HG03045 (cell line): ENCODE data around the gene ISM1.

ENCODE experiments used
- ATAC-seq: cut with Tn5 transposase; IDR thresholded peaks from one replicate; pipeline ENCODE4 v1.9.1; 2021; ENCODE audit warnings: mild to moderate bottlenecking, moderate library complexity; ENCODE audit not compliant: unreplicated experiment

ISM1 gene

DNA sequence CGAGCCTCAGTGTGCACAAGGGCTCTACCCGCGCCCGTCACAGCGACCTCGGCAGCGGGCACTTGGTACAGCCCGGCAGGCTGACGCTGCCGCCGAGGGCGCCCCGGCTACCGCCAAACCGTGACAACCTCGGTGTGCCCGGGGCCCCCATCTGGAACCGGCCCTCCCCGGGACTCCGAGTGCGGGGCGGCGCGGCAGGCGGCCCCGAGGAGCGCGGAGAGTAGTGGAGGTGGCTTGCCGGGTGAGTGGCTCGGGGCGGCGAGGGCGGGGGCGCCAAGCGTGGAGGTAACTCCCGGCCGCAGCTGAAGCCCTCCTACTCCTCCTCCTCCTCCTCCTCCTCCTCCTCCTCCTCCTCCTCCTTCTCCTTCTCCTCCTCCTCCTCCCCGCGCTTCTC lies at the start of gene ISM1:
Gene ISM1, plus strand, starts transcription at position 371 of the 394 bp plus-strand sequence. CDS start 503 bp downstream, outside the sequence.
- no peak for ATAC-seq

DNA sequence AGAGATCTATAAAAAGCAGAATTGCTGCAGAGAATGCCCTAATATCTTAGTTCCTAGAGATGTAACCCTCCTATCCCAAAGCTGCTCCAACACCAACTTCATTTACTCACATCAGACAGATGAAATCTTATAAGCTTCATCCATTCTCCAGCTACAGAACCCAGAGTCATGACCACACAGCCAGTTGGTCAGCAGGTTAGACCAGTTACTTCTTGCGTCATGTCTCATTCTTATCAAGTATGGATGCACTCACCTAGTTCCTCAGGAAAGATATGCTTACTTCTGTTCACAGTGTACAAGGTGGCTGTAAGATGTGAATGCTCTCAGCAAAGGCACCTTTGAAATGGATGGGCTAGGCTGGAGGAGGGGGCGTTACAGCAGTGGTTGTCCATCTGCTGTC lies 47.9 kb upstream of the ISM1 start:
- ATAC-seq, result no peak

DNA sequence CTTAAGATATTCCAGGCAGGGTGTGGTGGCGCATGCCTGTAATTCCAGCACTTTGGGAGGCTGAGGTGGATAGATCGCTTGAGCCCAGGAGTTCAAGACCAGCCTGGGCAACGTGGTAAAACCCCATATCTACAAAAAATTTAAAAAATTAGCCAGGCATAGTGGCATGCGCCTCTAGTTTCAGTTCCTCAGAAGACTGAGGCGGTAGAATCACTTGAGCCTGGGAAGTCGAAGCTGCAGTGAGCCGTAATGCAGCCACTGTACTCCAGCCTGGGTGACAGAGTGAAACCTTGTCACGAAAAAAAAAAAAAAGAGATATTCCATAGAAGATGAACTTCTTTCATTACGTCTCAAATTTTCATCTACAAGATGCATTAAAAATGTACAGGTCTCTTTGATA lies 46.7 kb upstream of the ISM1 start:
- ATAC-seq, result no peak

DNA sequence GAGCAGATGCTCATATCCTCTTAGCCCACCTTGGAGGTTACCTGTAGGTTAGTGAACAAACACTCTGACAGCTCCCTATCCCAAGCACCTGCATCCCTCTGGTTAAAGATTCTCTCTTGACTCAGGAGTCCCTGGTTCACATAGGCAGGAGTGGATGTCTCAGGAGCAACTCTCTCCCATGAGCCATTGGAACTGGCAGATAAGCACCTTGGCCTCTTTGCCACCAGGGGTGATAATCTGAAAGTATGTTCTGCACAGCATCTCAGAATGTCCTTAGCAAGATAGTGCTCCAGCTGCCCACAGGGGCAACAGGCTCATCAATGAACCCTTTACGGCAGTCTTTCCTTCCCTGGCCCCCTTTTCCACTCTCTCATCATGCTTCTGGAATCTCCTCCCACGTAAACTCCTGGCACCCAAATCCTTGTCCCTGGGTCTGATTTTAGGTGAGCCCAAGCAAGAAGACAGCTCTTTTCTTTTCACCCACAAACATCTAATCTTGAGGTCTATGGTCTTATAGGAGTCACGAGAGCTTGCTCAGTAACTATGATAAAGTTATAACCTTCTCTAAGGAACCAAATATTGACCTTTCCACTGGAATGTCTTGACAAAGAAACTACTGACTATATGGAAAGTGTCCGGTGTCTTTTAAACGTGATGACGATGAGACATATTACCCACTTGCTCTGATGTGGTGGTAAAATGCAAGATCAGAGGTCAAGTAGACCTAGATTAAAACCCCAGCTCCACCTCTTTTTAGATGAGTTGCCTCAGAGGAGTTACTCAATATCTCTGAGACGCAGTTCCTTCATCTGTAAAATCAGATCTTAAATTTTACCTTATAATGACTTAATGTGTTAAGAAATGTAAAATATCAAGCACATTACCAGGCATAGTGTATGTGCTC lies 39.8 kb upstream of the ISM1 start:
- no peak for ATAC-seq

DNA sequence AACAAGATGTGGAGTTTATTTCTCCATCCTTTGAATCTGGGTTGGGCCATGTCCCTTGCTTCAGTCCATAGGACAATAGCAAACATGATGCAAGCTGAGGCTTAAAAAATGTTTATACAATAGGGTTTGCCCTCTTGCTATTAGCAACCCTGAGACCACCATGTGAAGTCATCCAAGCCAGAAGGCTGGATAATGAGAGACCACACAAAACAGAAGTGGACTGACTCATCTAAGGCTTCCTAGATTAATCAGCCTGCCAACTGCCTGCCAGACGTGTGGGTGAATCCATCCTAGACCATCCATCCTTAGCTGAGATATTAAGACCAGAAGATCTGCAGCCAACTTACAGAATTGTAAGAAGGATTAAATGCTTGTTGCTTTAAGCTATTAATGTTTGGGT lies 38.1 kb upstream of the ISM1 start:
- ATAC-seq, result no peak

DNA sequence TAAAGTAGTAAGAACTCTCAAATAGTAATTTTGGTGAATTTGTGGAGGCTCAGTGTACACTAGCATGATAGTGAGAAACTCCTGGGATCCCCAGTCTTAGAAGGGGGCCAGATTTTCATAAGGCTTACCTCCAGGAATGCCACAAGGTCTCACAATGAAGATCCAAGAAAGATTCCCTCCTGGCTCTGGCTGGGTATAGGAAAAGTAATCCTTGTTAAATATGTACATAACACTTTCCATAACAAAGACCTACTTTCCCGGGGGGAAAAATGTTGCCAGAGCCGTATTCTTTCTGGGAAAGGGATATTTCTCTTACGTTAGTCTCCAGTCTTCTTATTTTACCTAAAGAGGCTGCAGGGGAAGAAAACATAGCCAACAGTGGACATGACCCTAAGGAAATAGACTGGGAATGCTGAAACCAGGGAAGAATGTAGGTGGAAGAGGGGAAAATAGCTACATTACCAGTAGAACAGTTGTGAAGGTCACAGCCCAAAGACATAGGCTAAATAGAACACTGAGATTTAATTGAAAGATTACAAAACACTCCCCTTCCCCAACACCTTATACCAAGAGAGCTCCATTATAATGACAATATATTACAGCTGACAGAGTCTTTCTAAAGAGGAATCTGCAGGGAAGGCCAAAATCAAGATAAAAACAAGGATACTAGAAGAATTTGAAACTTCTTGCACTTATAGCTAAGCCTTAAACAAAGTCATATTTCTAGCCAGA lies 34.9 kb upstream of the ISM1 start:
- no peak for ATAC-seq

DNA sequence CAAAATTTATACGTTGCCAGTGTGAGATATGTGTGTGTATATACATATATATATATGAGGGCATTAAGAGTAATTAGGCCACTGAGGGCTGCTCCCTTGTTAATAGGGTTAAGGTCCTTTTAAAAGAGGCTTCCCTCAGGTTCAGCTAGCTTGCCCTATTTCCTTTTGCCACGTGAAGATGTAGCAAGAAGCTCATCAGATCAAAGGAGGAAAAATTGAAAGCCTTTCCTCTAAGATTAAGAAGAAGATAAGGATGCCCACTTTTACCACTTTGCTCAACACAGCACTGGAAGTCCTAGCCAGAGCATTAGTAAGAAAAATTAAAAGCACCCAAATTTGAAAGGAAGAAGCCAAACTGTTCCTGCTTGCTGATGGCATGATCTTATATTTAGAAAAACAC lies 33.2 kb upstream of the ISM1 start:
- no peak for ATAC-seq

DNA sequence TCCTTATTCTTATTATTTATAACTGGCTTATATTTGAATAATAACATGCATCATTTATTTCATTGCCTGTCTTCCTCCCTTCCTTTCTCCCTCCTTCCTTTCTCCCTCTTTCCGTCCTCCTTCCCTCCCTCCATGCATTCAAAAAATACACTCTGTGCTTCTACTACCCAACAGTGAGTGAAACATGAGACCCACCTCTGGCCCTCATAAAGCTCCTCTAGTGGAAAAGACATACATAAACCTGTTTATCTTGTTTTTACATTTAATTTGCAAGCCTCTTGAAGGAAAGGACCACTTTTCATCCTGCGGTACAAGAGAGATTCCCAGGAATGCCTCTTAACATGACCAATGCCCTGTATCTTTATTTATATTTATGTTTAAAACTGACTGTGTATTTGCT lies 21.8 kb upstream of the ISM1 start:
- ATAC-seq, result no peak

DNA sequence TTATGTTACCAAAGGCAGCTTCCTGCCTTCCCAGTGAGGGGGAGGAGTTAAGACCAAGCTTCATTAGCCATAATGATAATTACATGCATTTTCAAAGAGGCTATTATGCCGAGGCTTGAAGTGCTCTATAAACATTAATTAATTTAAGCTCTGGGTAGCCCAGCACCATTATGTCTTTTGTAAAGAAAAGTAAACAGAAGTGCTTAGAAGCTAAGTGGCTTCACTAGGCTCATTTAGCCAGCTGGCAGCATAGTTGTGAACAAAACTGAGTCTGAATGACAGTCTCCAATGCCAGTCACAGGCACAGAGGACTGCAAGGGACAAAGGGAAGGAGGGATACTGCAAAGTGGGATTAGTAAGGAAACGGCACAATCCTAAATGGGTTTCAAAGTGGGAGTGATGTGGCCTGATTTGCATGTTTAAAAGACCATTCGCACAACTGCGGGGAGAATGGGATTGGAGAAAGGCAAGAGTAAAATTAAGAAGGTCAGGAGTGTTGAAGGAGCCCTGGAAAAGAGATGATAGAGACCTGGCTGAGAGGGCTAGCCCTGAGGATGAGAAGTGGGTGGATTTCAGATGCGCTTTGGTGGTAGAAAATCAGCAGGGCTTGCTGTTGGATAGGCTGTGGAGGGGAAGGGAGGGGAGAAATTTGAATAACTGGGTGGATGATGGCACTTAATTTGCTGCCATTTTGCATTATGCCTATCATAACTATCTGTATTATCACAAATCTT lies 20.1 kb upstream of the ISM1 start:
- ATAC-seq, result no peak

DNA sequence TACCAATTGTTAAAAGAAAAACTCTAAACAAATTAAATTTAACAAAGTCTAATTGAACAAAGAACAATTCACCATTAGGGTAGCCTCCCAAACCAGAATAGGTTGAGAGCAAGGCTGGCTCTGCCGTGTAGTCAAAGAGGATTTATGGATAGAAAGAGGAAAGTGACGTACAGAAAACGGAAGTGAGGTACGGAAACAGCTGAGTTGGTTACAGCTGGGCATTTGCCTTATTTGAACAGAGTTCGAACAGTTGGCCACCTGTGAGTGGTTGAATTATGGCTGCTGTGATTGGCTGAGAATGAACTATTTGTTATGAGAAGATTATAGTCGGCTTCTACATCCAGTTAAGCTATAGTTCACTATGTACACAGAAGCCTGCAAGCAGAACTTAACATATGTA lies 18.5 kb upstream of the ISM1 start:
- no peak for ATAC-seq

DNA sequence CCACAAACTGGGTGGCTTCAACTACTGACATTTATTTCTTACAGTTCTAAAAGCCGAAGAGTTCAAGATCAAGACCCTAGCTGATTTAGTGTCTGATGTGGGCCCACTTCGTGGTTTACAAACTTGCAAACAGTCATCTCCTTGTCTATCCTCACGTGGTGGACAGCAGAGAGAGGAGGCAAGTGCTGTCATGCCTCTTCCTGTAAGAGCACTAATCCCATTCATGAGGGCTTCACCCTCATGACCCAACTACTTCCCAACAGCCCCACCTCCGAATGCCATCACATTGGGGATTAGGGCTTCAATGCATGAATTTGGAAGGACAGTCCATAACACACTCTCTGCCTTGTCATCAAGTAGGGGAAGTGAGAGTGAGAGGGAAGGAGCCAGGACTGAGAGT lies 15.6 kb upstream of the ISM1 start:
- ATAC-seq, result no peak

DNA sequence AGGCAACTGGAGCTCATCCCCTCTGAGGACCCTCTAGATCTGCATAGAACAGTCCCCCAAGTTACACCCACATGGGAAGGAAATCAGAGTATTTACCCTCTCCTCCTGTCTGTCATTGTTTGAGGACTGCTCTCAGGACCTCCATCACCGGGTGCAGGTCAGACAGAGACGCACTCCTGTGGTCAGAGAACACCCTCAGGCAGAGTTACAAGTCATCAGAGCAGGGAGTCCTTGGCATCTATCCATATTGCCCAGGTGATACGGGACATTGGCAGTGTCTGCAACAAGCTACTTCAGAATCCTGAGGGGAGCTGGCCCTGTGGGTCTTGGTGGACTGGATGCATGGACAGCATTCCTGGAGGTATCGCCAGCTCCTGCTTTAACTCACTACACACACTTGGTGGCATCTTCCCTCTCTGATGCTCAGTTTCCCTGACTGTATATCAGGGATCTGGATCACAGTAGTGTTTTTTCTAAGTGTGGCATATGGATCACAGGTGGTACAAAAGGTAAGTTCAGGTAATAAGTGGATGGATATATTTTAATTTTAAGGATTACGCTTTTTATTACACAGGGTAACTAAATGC lies 15.1 kb upstream of the ISM1 start:
- ATAC-seq, result no peak

DNA sequence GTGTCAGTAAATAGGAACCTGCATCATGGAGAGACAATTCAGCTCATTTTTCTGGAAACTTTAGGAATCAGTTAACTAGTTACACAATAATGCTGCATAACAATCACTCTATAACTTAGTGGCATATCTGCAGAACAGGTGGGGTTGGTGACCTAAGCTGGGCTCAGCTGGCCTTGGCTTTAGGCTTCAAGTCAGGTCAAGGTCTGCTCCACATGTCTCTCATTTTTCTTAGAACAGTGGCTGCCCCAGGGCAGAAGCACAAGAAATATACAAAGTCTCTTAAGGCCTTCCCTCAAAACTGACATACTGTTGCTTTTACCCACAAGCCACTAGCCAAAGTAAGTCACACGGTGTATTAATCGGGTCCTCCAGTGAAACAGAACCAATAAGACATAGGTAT lies 14.1 kb upstream of the ISM1 start:
- ATAC-seq, result no peak

DNA sequence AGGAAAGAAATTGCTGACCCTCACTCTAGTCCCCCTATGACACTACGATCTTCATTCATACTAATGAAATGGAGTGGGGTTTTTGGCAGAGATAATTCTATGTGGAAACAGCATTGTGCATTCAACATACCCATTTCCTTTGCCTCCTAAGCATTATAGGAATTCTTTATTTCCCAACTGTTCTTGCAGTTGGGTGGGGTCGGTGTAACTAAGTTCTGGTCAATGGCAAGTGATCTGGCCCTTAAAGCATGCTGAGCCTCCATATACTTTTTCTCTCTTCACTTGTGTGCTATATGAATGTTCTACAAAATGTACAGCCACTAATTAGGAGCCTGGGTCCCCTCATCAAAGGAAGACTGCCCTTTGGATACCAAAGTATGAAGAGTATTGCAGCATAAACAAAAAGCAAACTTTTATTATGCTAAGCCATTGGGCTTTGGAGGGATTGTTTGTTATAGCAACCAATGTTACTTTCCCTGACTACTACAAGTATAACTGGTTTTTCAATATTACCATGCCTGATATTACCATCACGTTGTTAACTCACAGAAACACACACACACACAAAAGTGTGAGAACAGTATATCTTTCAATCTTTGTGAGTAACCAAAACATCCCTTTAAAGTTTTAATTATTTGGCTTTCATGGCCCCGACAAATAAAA lies 9.0 kb upstream of the ISM1 start:
- no peak for ATAC-seq

DNA sequence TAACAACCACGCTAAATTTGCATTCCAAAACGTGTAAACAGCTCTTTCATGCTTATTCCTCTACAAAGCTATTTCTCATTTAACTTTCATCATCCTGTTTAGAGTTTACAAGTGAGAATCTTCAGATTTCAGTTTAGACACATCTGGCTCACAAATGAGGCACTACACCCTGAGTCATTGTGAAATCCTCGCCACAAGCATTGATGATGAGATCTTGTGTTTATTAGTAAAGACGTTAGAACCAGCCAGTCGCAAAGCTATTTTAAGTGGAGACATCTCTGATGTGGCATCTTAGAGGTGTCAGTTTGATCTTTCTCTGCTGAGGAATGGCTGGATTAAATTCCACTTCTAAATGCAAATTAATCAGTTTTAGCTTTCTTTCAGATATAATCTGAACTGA lies 8.3 kb upstream of the ISM1 start:
- ATAC-seq, result no peak

DNA sequence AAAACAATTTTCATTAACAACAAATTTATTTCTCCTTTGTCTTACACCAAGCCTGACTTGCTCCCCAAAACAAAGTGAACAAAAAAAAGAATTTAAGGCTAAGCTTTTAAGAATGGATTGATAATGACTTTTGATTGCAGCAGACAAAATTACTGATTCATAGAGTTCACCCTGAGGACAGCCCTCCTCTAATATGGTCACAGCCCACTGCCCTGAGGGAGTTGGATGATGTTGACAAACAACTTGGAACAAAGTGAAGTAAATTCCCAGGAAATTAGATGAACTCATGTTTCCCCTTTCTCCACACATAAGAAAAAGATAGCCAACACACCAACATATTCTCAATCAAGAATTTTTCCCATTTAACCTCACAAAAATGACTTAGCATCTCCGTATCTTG lies 7.7 kb upstream of the ISM1 start:
- ATAC-seq, result no peak

DNA sequence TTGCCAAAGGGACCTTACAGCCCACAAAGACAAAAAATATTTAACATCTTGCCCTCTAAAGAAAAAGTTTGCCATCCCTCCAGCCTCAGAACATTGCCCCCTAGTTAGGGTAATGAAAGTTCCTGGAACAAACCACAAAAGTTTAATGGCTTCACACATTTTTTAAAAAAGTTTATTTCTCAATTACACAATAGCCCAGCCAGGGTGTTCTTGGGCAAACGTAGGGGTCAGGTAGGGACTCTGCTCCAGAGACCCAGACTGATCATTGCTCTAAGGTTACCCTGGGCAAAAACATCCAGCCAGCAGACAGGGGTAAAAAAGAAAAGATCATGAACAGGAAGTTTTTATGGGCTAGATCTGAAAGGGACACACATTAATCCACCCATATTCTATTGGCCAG lies 4.5 kb upstream of the ISM1 start:
- no peak for ATAC-seq

DNA sequence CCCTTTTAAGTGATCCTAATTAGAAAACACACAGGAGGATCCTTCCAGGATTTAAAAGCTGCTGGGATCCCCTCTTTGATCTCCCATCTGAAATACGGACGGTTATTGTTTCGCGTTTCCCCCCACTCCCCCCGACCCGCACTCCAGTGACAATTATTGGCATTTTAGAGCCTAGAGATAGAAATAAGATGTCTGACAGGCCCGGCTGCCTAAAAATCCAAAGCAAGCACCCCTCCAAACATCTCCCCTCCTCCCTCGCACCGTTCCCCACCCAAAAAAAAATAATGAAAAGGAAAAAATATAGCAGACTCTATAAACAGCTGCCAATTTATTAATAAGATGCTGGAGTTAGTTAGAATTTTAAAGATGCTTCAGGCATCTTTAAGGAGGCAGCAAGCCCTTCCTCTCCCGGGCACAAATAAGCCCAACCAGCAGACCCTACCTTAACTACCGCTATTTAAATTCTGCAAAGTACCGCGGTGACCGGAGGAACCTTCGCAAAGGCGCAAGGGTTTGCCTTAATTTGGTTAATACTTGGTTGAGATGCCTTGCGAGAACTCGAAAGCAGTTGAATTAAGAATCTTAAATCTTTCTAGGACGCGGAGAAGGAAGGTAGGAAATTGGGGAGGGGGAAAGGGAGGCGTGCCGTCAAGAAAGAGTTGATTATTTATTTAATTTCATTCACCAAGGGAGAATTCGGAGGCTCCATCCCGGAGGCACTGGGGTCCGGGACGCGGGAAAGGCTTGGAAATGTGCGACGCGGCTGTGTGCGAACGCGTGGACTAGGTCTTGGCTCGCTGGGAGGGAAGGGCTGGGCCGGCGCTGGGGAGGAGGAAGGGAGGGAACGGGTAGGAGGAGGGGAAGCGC lies 1.5 kb upstream of the ISM1 start:
- ATAC-seq, result no peak

DNA sequence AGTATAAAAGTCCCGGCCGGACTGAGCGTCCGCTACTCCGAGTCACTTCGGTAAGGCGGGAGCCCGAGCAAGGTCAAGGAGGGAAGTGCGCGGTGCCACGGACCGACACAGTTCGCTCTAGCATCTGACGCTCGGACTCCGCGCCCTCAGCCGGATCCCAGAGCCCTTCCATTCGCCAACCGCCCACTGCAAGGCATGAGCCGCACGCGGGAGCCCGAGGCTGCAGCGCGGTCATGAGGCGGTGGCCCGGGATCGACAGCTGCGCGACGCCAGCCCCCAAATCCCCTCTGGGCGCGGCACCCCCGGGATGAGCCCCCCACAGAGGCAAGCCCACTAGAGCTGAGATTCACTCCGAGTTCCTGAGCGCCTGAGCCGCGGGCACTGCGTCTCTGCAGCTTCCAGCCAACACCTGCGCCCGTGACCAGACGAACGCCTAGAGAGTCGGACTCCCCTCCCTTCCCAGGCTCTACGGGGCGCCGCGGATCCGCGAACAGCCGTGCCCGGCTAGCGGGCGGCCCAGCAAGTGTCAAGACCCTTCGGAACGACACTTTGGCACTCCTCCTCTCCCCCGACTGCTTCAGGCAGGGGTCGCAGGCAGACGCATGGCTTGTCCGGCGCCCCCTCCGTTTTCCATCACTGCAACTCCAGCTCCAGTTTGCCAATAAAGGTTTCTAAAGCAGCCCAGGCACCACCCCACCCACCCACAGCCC lies 725 bp upstream of the ISM1 start:
- no peak for ATAC-seq
